Common myeloid progenitor, CD34-positive (primary cell): ENCODE measurements around the gene MEAK7.
"Not testable (repeated sequence)": the region's sequence is repeated elsewhere in the genome, so short reads cannot be mapped to it uniquely, and the experiment has no call there.

Experiments
- CTCF ChIA-PET: fragments of 350-600 bp; sonication (Branson Sonifier 250); formaldehyde crosslinking; loops from one replicate; lab custom pipeline; 2021; ENCODE audit warnings: antibody characterized with exemption; lab: Charles Lee
- POLR2A ChIA-PET: fragments of 350-600 bp; sonication (Branson Sonifier 250); formaldehyde crosslinking; loops from one replicate; lab custom pipeline; 2021; ENCODE audit warnings: antibody characterized with exemption; lab: Charles Lee
- DNase-seq, 3 donors: peaks; one replicate each; pipeline versions ENCODE4 v3.0.0 to v3.0.0-alpha.2; 2013
- H3K27ac ChIP-seq, 2 experiments: 1 replicate in 1 of 2; 2 replicates in 1 of 2; pipeline ENCODE4 v1.7.0; 2013; ENCODE audit warnings: inconsistent platforms in 2 of 2, low read length in 2 of 2, mild to moderate bottlenecking in 2 of 2, low read depth in 1 of 2, moderate library complexity in 1 of 2; ENCODE audit not compliant: severe bottlenecking in 2 of 2, insufficient read depth in 1 of 2, poor library complexity in 1 of 2
- H3K27me3 ChIP-seq, 5 experiments: replicated peaks in 2 of 5; 1 replicate in 3 of 5; 2 replicates in 2 of 5; pipeline versions ENCODE4 v1.6.1 to v1.7.0; 2013; ENCODE audit warnings: low read length in 4 of 5, mild to moderate bottlenecking in 2 of 5, moderate library complexity in 2 of 5, inconsistent platforms in 1 of 5; ENCODE audit not compliant: insufficient read depth in 5 of 5, control insufficient read depth in 4 of 5
- H3K36me3 ChIP-seq, 4 experiments: 1 replicate in 2 of 4; 2 replicates in 2 of 4; pipeline versions ENCODE4 v1.6.1 to v1.7.0; 2013; ENCODE audit warnings: low read length in 3 of 4, control low read depth in 1 of 4, mild to moderate bottlenecking in 1 of 4; ENCODE audit not compliant: control insufficient read depth in 4 of 4, insufficient read depth in 4 of 4
- H3K4me1 ChIP-seq, 4 experiments: 1 replicate in 3 of 4; 2 replicates in 1 of 4; pipeline versions ENCODE4 v1.6.1 to v1.7.1; 2013; ENCODE audit warnings: low read length in 3 of 4, mild to moderate bottlenecking in 3 of 4, control low read depth in 1 of 4, inconsistent platforms in 1 of 4, moderate library complexity in 1 of 4; ENCODE audit not compliant: control insufficient read depth in 4 of 4, insufficient read depth in 4 of 4; ENCODE audit errors: control extremely low read depth in 1 of 4
- H3K4me3 ChIP-seq, 7 experiments: 1 replicate in 4 of 7; 2 replicates in 3 of 7; pipeline versions ENCODE4 v1.5.1 to v1.7.0; 2013; ENCODE audit warnings: mild to moderate bottlenecking in 7 of 7, low read length in 6 of 7, moderate library complexity in 6 of 7, inconsistent platforms in 2 of 7, low read depth in 2 of 7, control low read depth in 1 of 7; ENCODE audit not compliant: insufficient read depth in 4 of 7, control insufficient read depth in 1 of 7; ENCODE audit errors: extremely low read depth in 1 of 7
- H3K9me3 ChIP-seq, 5 experiments: 1 replicate in 4 of 5; 2 replicates in 1 of 5; pipeline versions ENCODE4 v1.6.1 to v1.7.1; 2013; ENCODE audit warnings: low read length in 4 of 5, mild to moderate bottlenecking in 2 of 5, inconsistent platforms in 1 of 5, low read depth in 1 of 5, moderate library complexity in 1 of 5; ENCODE audit not compliant: control insufficient read depth in 4 of 5, insufficient read depth in 2 of 5; ENCODE audit errors: control extremely low read depth in 1 of 5
- WGBS: methylation state at CpG from one replicate; pipeline ENCODE4 v1.1.5; 2013; ENCODE audit not compliant: insufficient coverage; 5-methylcytosine and 5-hydroxymethylcytosine counted together

MEAK7 gene

GRCh38 chr16:84519855-84520254, 15.4 kb upstream of the MEAK7 start:
- WGBS = 86% methylated on average over 11 of the region's 11 CpGs
- ChIA-PET CTCF (interaction anchor here (1.1 to 2.3 kb wide), 5 partner anchors 9 to 209 kb away, joined by 3 to 9 read pairs (median 3); no protein-coding TSS in a partner anchor), POLR2A (no interaction called here)
- no peaks in the 10 kb centered on the region for H3K27me3 ChIP-seq
- no peak overlapping the region for H3K27ac ChIP-seq
- H3K9me3 ChIP-seq = no peaks in the 10 kb centered on the region
- DNase-seq = no peak
- H3K4me3 ChIP-seq = no peak overlapping the region
- peaks cover 0 to 7% (median 2%) of the 10 kb centered on the region in 4 experiments for H3K4me1 ChIP-seq
- no peaks in the 10 kb centered on the region for H3K36me3 ChIP-seq

GRCh38 chr16:84518804-84519341, 14.4 kb upstream of the MEAK7 start:
- DNase-seq = no peak
- 91% methylated on average over 13 of the region's 17 CpGs for WGBS
- Histone ChIP-seq H3K4me3 (no peak overlapping the region), H3K36me3 (no peaks in the 10 kb centered on the region), H3K4me1 (peaks cover 0 to 15% (median 9%) of the 10 kb centered on the region in 4 experiments), H3K27me3 (no peaks in the 10 kb centered on the region), H3K9me3 (no peaks in the 10 kb centered on the region), H3K27ac (no peak overlapping the region)
- POLR2A ChIA-PET = no interaction called here
- CTCF ChIA-PET = interaction anchor here (1.8 to 2.1 kb wide), 2 partner anchors 102 to 104 kb away, joined by 5 to 6 read pairs; no protein-coding TSS in a partner anchor

- no CpG with 5 or more reads among the region's 3 CpGs for WGBS
- DNase-seq, H3K36me3 ChIP-seq, H3K4me3 ChIP-seq, H3K9me3 ChIP-seq, H3K27ac ChIP-seq, H3K27me3 ChIP-seq, POLR2A ChIA-PET: not testable (repeated sequence)
- CTCF ChIA-PET = interaction anchor here (0.9 to 2.1 kb wide), 2 partner anchors 14 to 103 kb away, joined by 4 to 5 read pairs; no protein-coding TSS in a partner anchor
- peaks cover 0 to 15% (median 9%) of the 10 kb centered on the region in 4 experiments for H3K4me1 ChIP-seq
Measured at GRCh38 chr16:84518220-84518619, 13.8 kb upstream of the MEAK7 start.

- 93% methylated on average over 12 of the region's 12 CpGs for WGBS
- no peaks in the 10 kb centered on the region for H3K36me3 ChIP-seq
- ChIA-PET CTCF (interaction anchor here (0.7 to 12.9 kb wide), 6 partner anchors 11 to 1608 kb away, joined by 3 to 151 read pairs (median 4); partner anchors contain the start of gene COTL1), POLR2A (no interaction called here)
- no peak overlapping the region for H3K27ac ChIP-seq
- H3K27me3 ChIP-seq = no peaks in the 10 kb centered on the region
- no peaks in the 10 kb centered on the region for H3K9me3 ChIP-seq
- H3K4me1 ChIP-seq = peaks cover 0 to 15% (median 9%) of the 10 kb centered on the region in 4 experiments
- no peak for DNase-seq
- no peak overlapping the region for H3K4me3 ChIP-seq
Measured at GRCh38 chr16:84517366-84517765, 12.9 kb upstream of the MEAK7 start.

- POLR2A ChIA-PET = no interaction called here
- H3K27ac ChIP-seq = no peak overlapping the region
- H3K4me3 ChIP-seq = no peak overlapping the region
- WGBS = 54% methylated on average over 17 of the region's 26 CpGs
- peak in 2 of 3 donors; percentile 50 to 67 for DNase-seq
- no peaks in the 10 kb centered on the region for H3K9me3 ChIP-seq
- CTCF ChIA-PET = interaction anchor here (0.9 to 12.9 kb wide), 5 partner anchors 9 to 215 kb away, joined by 3 to 151 read pairs (median 4); partner anchors contain the start of gene COTL1
- peaks cover 0 to 15% (median 9%) of the 10 kb centered on the region in 4 experiments for H3K4me1 ChIP-seq
- H3K36me3 ChIP-seq = no peaks in the 10 kb centered on the region
- no peaks in the 10 kb centered on the region for H3K27me3 ChIP-seq
Measured at GRCh38 chr16:84514874-84515835, 10.7 kb upstream of the MEAK7 start.

GRCh38 chr16:84514295-84514873, 9.9 kb upstream of the MEAK7 start:
- no peak for DNase-seq
- Histone ChIP-seq H3K4me3 (no peak overlapping the region), H3K27me3 (no peaks in the 10 kb centered on the region), H3K27ac (no peak overlapping the region), H3K36me3 (no peaks in the 10 kb centered on the region), H3K4me1 (peaks cover 0 to 15% (median 9%) of the 10 kb centered on the region in 4 experiments), H3K9me3 (no peaks in the 10 kb centered on the region)
- WGBS = 68% methylated on average over 11 of the region's 14 CpGs
- POLR2A ChIA-PET = no interaction called here
- CTCF ChIA-PET = interaction anchor here (0.9 to 12.9 kb wide), 7 partner anchors 8 to 225 kb away, joined by 3 to 151 read pairs (median 4); partner anchors contain the start of gene COTL1
